OCI-LY7 (cell line): Measurements from ENCODE around the gene ATF7.

Source experiments
- EZH2phosphoT487 ChIP-seq: fragments of 200-600 bp; sonication (generic); IDR thresholded peaks from 2 replicates; pipeline ENCODE4 v1.6.1; 2018; ENCODE audit warnings: low read depth, borderline replicate concordance, mild to moderate bottlenecking, mixed run types, antibody characterized with exemption, low read length, moderate library complexity, mixed read lengths
- TF ChIP-seq, protein P1 (sequence below): fragments of 200-600 bp; sonication (generic); conservative IDR thresholded peaks from 2 replicates; pipeline ENCODE4 v1.5.1; 2014; ENCODE audit warnings: mild to moderate bottlenecking, antibody characterized with exemption, low read length, moderate library complexity, mixed read lengths

DNA sequence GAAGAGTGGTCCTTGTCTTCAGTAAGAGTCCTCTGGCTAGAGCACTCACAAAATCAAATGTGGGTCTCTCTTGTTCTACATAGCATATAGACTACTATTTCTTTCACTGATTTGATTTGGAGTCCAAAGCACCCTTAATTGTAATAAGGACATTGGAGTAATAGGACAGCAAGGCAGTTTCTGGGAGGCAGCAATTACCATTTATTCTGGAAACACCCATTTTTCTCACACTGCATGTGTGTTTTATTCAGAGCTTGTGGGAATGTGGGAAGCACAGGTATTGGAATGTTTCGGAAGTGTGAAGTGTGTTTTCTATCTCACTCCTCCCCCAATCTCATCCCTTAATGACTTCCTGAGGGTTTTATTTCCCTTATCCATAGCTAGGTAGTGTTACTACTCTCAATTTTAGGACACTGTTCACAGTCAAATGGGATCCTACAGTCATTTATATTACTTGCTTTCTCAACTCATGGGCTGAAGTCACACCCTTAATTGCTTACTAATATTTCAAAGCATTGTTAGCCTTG lies 154.1 kb downstream of the ATF7 start:
- TF ChIP-seq, protein P1, sequence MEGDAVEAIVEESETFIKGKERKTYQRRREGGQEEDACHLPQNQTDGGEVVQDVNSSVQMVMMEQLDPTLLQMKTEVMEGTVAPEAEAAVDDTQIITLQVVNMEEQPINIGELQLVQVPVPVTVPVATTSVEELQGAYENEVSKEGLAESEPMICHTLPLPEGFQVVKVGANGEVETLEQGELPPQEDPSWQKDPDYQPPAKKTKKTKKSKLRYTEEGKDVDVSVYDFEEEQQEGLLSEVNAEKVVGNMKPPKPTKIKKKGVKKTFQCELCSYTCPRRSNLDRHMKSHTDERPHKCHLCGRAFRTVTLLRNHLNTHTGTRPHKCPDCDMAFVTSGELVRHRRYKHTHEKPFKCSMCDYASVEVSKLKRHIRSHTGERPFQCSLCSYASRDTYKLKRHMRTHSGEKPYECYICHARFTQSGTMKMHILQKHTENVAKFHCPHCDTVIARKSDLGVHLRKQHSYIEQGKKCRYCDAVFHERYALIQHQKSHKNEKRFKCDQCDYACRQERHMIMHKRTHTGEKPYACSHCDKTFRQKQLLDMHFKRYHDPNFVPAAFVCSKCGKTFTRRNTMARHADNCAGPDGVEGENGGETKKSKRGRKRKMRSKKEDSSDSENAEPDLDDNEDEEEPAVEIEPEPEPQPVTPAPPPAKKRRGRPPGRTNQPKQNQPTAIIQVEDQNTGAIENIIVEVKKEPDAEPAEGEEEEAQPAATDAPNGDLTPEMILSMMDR, result no peak
- no peak for TF ChIP-seq EZH2phosphoT487
